GM23338 (cell line): ENCODE results near the gene THBS2. TPM values are rescaled to one million over a fixed set of nuclear protein-coding genes. Genes with fewer than 3 reads are reported as not detected.
"Not testable (repeated sequence)": the region's sequence is repeated elsewhere in the genome, so short reads cannot be mapped to it uniquely, and the experiment has no call there.

Experiments
- ATAC-seq: fragments of 200-7000 bp; cut with Tn5 transposase; 3 replicates; pipeline ENCODE4 v1.9.1; 2020
- DNase-seq: peaks from one replicate; pipeline ENCODE4 v3.0.0-alpha.2; 2015; ENCODE audit warnings: low spot score
- H2AFZ ChIP-seq: fragments of 200-600 bp; sonication (generic); 2 replicates; pipeline ENCODE4 v1.8.0; 2016; ENCODE audit warnings: antibody characterized with exemption, mild to moderate bottlenecking, moderate library complexity
- H3F3A ChIP-seq: fragments of 200-600 bp; sonication (generic); replicated peaks from 2 replicates; pipeline ENCODE4 v1.8.0; 2017; ENCODE audit warnings: antibody characterized with exemption, mixed run types, low read depth
- H3K27ac ChIP-seq: fragments of 200-600 bp; sonication (generic); 2 replicates; pipeline ENCODE4 v1.6.1; 2016; ENCODE audit warnings: low read depth
- H3K27me3 ChIP-seq: fragments of 200-600 bp; sonication (generic); 2 replicates; pipeline ENCODE4 v1.8.0; 2016; ENCODE audit warnings: mild to moderate bottlenecking, mixed run types, moderate library complexity; ENCODE audit not compliant: insufficient read depth
- H3K36me3 ChIP-seq: fragments of 200-600 bp; sonication (generic); 2 replicates; pipeline ENCODE4 v1.8.0; 2016; ENCODE audit warnings: mild to moderate bottlenecking; ENCODE audit not compliant: insufficient read depth
- H3K4me1 ChIP-seq: fragments of 200-600 bp; sonication (generic); 2 replicates; pipeline ENCODE4 v1.8.0; 2016; ENCODE audit warnings: mild to moderate bottlenecking, moderate library complexity; ENCODE audit not compliant: insufficient read depth
- H3K4me2 ChIP-seq: fragments of 200-600 bp; sonication (generic); 2 replicates; pipeline ENCODE4 v1.7.1; 2017; ENCODE audit warnings: mixed run types
- H3K4me3 ChIP-seq: fragments of 200-600 bp; sonication (generic); 2 replicates; pipeline ENCODE4 v1.6.1; 2016; ENCODE audit warnings: mixed run types
- H3K79me2 ChIP-seq: fragments of 200-600 bp; sonication (generic); replicated peaks from 2 replicates; pipeline ENCODE4 v1.8.0; 2017; ENCODE audit warnings: mild to moderate bottlenecking; ENCODE audit not compliant: insufficient read depth
- H3K9me2 ChIP-seq: fragments of 200-600 bp; sonication (generic); 2 replicates; pipeline ENCODE4 v1.8.0; 2017; ENCODE audit not compliant: insufficient read depth
- H4K20me1 ChIP-seq: fragments of 200-600 bp; sonication (generic); replicated peaks from 2 replicates; pipeline ENCODE4 v1.8.0; 2017; ENCODE audit warnings: mild to moderate bottlenecking; ENCODE audit not compliant: insufficient read depth
- H3K27ac Mint-ChIP-seq: 2 replicates; pipeline ENCODE4 v1.8.0; 2020; ENCODE audit warnings: inconsistent platforms, mild to moderate bottlenecking, moderate library complexity, mixed read lengths
- H3K27me3 Mint-ChIP-seq: 3 replicates; pipeline ENCODE4 v1.8.0; 2022; ENCODE audit warnings: low read depth, mild to moderate bottlenecking, moderate library complexity, mixed read lengths, inconsistent platforms; ENCODE audit not compliant: insufficient read depth, poor library complexity
- H3K36me3 Mint-ChIP-seq: 3 replicates; pipeline ENCODE4 v1.8.0; 2021; ENCODE audit warnings: low read depth, mild to moderate bottlenecking, inconsistent platforms, moderate library complexity, mixed read lengths
- H3K4me1 Mint-ChIP-seq: 3 replicates; pipeline ENCODE4 v1.8.0; 2020; ENCODE audit warnings: mild to moderate bottlenecking, inconsistent platforms, mixed read lengths
- H3K4me3 Mint-ChIP-seq: 3 replicates; pipeline ENCODE4 v1.8.0; 2021; ENCODE audit warnings: moderate library complexity, mild to moderate bottlenecking, inconsistent platforms, mixed read lengths
- H3K9me3 Mint-ChIP-seq: 3 replicates; pipeline ENCODE4 v1.8.0; 2020; ENCODE audit warnings: moderate library complexity, mild to moderate bottlenecking, inconsistent platforms, mixed read lengths
- CREB1 ChIP-seq: fragments of 250-450 bp; sonication (Bioruptor Pico); IDR thresholded peaks from 2 replicates; pipeline ENCODE4 v1.5.0; 2020; ENCODE audit warnings: low read depth, mild to moderate bottlenecking, moderate library complexity
- ETS1 ChIP-seq: IDR thresholded peaks from 2 replicates; pipeline ENCODE4 v1.6.1; 2016; ENCODE audit warnings: antibody characterized with exemption
- JUNB ChIP-seq: IDR thresholded peaks from one replicate; pipeline ENCODE4 v1.6.1; 2016; ENCODE audit warnings: antibody characterized with exemption; ENCODE audit not compliant: unreplicated experiment
- NANOG ChIP-seq: IDR thresholded peaks from 2 replicates; pipeline ENCODE4 v1.6.1; 2016; ENCODE audit warnings: antibody characterized with exemption, borderline replicate concordance
- POLR2AphosphoS5 ChIP-seq: IDR thresholded peaks from 2 replicates; pipeline ENCODE4 v1.6.1; 2016; ENCODE audit warnings: antibody characterized with exemption, low read depth
- ZNF114 ChIP-seq: fragments of 250-450 bp; sonication (Bioruptor Pico); IDR thresholded peaks from 2 replicates; pipeline ENCODE4 v1.5.0; 2020; ENCODE audit warnings: mild to moderate bottlenecking, moderate library complexity
- ZNF331 ChIP-seq: fragments of 250-450 bp; sonication (Bioruptor Pico); IDR thresholded peaks from 2 replicates; pipeline ENCODE4 v1.5.0; 2020; ENCODE audit warnings: low read depth, mild to moderate bottlenecking, moderate library complexity
- polyA plus RNA-seq: library from polyadenylated mRNA; unstranded; fragments of >200 nt; fragmentation: Nextera tagmentation; extraction: Ambion mirVana; gene quantifications from 2 replicates; pipeline ENCODE4 v1.2.1, GENCODE V29; 2016
- total RNA-seq: library from RNA; depleted of rRNA; stranded (reverse); fragments of >200 nt; shearing (Covaris generic); gene quantifications from 2 replicates; pipeline ENCODE4 v1.2.3, GENCODE V29; 2014

THBS2 gene
- total and polyA plus RNA-seq, 2 experiments from 2014 or later = 7.9 to 44.7 TPM

GRCh38 chr6:169300916-169301315 lies 47.3 kb upstream of the THBS2 start:
- DNase-seq (no peak), ATAC-seq (no peak)
- Histone ChIP-seq H3K4me3 (no peak overlapping the region), H4K20me1 (no peaks in the 10 kb centered on the region), H3K27ac (no peak overlapping the region), H3F3A (no peaks in the 10 kb centered on the region), H3K79me2 (no peaks in the 10 kb centered on the region), H2AFZ (no peak overlapping the region), H3K36me3 (no peaks in the 10 kb centered on the region), H3K4me2 (no peak overlapping the region), H3K27me3 (no peaks in the 10 kb centered on the region), H3K9me2 (no peaks in the 10 kb centered on the region; the same call in 1 of the 2 replicates), H3K4me1 (no peaks in the 10 kb centered on the region)
- H3K4me3 Mint-ChIP-seq = no peak overlapping the region
- no peaks in the 10 kb centered on the region for H3K4me1 Mint-ChIP-seq
- peaks cover 8% of the 10 kb centered on the region; the same call in 2 of the 3 replicates for H3K9me3 Mint-ChIP-seq
- no peak overlapping the region for H3K27ac Mint-ChIP-seq
- TF ChIP-seq ZNF331 (CRISPR knock-in tag) = no peak
- no peak for TF ChIP-seq CREB1 (CRISPR knock-in tag)
- no peak for TF ChIP-seq POLR2AphosphoS5
- no peak for TF ChIP-seq NANOG
- no peak for TF ChIP-seq ETS1
- no peak for TF ChIP-seq ZNF114 (CRISPR knock-in tag)
- no peak for TF ChIP-seq JUNB
- peaks cover 2% of the 10 kb centered on the region for H3K27me3 Mint-ChIP-seq
- H3K36me3 Mint-ChIP-seq = no peaks in the 10 kb centered on the region; the same call in 2 of the 3 replicates

GRCh38 chr6:169298626-169299025 lies 45.0 kb upstream of the THBS2 start:
- H3K27ac ChIP-seq, H3K4me3 ChIP-seq, H3K27me3 ChIP-seq, H3K4me1 Mint-ChIP-seq, H3K9me2 ChIP-seq, H3K36me3 Mint-ChIP-seq, H3K4me3 Mint-ChIP-seq, H3K27ac Mint-ChIP-seq, H2AFZ ChIP-seq, ATAC-seq, H3K4me2 ChIP-seq, H3K9me3 Mint-ChIP-seq, H4K20me1 ChIP-seq, H3K4me1 ChIP-seq, DNase-seq, H3K79me2 ChIP-seq, H3F3A ChIP-seq, H3K27me3 Mint-ChIP-seq, H3K36me3 ChIP-seq: not testable (repeated sequence)

- Mint-ChIP-seq H3K27ac (no peak overlapping the region), H3K4me1 (peaks cover 6% of the 10 kb centered on the region; the same call in 2 of the 3 replicates), H3K9me3 (peaks cover 8% of the 10 kb centered on the region; the same call in 1 of the 3 replicates), H3K36me3 (no peaks in the 10 kb centered on the region; the same call in 2 of the 3 replicates), H3K27me3 (no peaks in the 10 kb centered on the region), H3K4me3 (no peak overlapping the region)
- no peaks in the 10 kb centered on the region; the same call in 1 of the 2 replicates for H3K9me2 ChIP-seq
- no peaks in the 10 kb centered on the region for H3K4me1 ChIP-seq
- H4K20me1 ChIP-seq = no peaks in the 10 kb centered on the region
- no peak overlapping the region for H3K27ac ChIP-seq
- DNase-seq (no peak), ATAC-seq (no peak)
- H3K79me2 ChIP-seq = no peaks in the 10 kb centered on the region
- TF ChIP-seq ETS1 = no peak
- H3K27me3 ChIP-seq = no peaks in the 10 kb centered on the region
- H3F3A ChIP-seq = no peaks in the 10 kb centered on the region
- no peak overlapping the region for H3K4me2 ChIP-seq
- no peaks in the 10 kb centered on the region for H3K36me3 ChIP-seq
- H2AFZ ChIP-seq = no peak overlapping the region
- H3K4me3 ChIP-seq = no peak overlapping the region
Measured at GRCh38 chr6:169296622-169297021, 43.0 kb upstream of the THBS2 start.
